SW480 (cell line): Measurements from ENCODE around the gene HBP1.
"Not testable (repeated sequence)": the region's sequence is repeated elsewhere in the genome, so short reads cannot be mapped to it uniquely, and the experiment has no call there.

Experiments
- DNase-seq: peaks from one replicate; pipeline ENCODE4 v3.0.0-alpha.2; 2016; ENCODE audit warnings: low spot score

Gene HBP1

DNA sequence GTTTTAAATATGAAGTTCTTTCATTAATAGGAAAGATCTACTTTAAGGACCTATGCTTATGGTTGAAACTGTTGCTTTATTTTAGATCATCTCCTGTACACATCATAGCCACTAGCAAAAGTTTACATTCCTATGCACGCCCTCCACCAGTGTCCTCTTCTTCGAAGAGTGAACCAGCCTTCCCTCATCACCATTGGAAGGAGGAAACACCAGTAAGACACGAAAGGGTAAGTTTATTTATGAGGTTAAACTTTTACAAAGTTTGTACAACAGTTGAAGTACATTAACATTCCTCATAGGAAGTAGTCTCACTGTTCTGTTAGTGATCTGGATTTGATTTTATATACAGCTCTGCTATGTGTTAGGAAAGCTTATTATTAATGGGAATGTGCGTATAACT lies 16.9 kb downstream of the HBP1 start:
- no peak for DNase-seq

- no peak for DNase-seq
These were observed 17.4 kb downstream of the HBP1 start for GRCh38 chr7:107186240-107186639.

DNA sequence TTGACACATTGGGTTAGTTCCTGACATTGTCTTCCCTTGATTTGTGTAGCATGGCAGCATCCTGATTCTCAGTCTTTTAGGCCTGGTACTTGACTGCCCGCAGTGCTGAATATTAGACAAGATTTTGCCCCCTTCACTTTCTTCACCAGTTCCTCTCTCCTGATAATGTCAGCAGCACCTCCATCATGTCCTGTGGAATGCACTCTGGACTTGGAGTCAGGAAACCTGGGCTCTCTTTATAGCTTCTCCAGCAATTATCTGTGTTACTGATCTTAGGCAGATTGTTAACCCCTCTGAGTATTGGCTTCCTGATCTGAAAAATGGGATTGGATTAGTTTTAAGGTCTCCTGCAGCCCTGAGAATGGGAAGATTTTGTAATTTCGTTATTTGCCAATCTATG lies 19.0 kb downstream of the HBP1 start:
- DNase-seq = no peak

GRCh38 chr7:107190090-107190489 lies 21.3 kb downstream of the HBP1 start:
- no peak for DNase-seq

DNA sequence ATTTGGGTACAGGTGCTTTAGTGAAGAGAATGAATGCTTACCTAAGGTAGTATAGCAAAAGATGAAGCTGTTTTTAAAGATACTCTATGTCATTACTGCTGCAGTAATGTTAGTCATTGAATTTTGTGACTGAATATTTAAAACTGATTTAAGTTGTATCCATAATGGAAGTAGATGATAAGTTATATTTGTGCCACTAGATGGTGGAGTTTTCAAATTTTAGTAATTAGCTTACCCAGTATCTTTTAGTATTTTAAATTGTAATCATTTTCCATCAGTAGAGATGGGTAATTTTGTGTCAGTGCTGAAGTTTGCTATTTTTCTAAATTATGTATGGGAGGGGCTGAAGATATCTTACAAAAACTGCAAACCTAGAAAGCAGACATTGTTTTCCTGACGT lies 25.2 kb downstream of the HBP1 start:
- no peak for DNase-seq

DNA sequence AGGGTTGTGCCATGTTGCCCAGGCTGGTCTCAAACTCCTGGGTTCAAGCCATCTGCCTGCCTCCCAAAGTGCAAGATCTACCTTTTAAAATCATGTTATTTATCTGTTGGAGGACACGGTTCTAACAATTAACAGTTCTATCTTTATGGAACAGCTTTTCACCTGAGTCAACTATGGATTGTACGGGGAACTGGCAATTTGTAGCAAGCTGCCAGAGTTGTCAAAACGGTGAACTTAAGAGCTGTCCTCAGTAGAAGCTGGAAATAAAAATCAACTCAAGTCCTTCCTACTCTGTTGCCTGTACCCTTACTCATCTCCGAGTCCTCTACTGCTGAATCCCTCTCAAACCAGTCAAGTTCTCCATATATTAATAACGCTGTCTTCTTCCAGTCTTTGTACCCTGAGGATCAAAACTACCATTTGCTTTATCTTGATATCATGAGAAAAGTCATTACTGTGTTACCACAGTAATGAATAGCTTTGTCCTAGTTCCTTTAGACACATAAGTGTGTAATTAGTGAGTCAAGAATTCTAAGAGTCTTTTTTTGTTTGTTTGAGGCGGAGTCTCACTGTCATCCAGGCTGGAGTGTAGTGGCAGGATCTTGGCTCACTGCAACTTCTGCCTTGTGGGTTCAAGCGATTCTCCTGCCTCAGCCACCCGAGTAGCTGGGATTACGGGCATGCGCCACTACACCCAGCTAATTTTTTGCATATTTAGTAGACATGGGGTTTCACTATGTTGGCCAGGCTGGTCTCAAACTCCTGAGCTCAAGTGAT lies 28.2 kb downstream of the HBP1 start:
- no peak for DNase-seq

GRCh38 chr7:107201795-107202450 lies 33.1 kb downstream of the HBP1 start:
- peak; percentile 64 for DNase-seq

- no peak for DNase-seq
These were observed 34.8 kb downstream of the HBP1 start for GRCh38 chr7:107203607-107204006.

- no peak for DNase-seq
These were observed 37.3 kb downstream of the HBP1 start for GRCh38 chr7:107206136-107206535.

DNA sequence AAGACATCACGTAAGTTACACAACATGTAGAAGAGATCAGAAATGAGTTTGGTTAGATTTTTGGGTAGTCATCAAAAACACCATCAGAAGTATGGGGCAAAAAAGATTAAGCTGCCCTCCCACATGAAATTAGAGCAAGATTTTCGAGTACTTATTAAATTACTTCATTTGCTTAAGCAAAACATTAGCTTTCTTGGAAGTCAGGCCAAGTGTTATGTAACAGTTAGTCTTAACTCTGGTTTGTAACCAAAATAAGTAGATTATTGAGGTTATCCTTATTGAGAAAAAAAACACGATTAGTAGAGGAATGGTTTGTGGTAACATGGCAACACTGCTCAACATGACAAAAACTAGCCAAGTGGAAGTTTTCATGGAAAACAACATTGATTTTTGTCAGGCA lies 37.9 kb downstream of the HBP1 start:
- DNase-seq = no peak

DNA sequence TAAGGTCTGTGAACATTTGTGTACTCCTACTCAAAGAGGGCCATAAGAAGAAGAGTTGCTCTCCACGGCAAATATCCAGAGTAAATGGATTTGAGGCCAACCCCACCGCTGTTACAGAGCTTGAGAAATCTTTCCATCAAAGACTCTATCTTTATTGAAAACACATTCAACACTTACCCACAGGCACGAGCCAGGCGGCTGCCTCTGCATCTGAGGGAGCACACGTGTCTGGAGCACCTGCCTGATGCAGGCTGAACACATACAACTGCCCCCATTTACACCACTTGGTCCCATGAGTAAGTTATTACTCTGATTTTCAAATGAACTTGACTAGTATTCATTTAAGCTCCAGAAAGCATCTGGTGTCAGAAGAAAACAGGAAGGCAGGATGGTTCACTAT lies 38.7 kb downstream of the HBP1 start:
- no peak for DNase-seq

DNA sequence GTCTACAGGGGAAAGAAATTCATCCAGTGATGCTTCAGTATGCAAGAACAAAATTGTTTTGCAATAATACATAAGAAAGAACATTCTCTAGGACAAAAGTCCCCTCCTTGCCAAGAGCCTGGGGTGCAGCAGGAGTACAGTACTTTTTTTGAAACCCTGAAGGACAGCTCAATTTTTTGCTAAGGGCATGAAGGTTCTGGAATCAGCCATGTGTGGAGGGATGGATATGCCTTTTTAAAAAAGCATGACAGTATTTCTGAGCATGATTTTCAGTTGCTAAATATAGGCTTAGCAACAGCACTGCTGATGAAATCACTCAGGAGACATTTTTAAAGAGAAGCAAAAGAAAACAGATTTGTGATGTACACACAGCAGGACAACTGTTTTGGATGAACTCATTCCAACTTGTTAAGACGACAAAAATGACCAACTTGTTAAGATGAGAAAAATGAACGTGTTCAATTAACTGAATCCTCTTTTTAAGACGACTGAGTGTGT lies 39.3 kb downstream of the HBP1 start:
- no peak for DNase-seq

DNA sequence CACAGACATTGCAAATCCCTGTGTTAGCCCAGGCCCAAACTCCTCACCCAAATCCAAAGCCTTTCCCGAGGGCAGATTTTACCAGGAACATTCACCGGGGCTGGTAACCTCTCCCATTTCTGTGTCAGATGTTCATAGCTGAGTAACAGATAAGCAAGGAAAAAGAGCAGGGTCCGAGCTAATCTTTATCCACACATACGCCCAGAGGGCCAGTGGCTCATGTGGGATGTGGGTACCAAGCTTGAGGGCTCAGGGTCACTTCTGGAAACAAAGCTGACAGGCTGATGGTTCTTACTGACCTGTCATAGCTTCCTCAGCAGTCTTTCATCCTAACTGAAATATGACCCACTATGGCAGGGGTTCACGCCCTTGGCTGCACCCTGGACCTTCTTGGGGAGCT lies 39.8 kb downstream of the HBP1 start:
- no peak for DNase-seq

GRCh38 chr7:107209565-107209964 lies 40.8 kb downstream of the HBP1 start:
- DNase-seq = no peak

GRCh38 chr7:107210400-107210799 lies 41.6 kb downstream of the HBP1 start:
- no peak for DNase-seq

GRCh38 chr7:107212725-107213124 lies 43.9 kb downstream of the HBP1 start:
- DNase-seq = no peak

DNA sequence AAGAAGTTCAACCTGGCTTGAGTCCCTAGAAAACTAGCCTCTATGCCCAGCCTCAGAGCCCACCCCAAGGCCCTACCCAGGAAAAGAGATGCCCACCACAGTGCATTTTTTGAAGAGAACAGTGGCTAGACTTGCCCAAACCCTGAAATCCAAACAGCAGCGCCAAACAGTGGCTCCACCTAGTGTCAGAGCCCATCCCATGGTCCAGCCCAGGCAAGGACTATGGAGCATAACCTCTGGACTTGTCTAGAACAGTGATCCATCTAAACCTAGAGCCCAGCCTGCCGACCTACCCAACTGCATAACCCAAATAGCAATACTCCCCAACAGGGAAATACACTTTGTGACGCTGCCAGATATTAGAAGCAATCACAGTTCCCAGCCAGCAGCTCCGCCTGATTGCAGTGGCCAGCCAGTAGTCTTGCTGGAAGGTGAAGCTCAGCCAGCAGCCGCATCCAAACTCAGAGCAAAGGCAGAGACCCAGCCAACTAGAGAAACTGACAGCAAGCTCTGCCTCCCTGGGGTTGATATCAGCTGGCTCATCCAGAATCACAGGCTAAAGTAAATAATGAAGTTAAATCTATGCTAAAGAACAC lies 44.5 kb downstream of the HBP1 start:
- no peak for DNase-seq

DNA sequence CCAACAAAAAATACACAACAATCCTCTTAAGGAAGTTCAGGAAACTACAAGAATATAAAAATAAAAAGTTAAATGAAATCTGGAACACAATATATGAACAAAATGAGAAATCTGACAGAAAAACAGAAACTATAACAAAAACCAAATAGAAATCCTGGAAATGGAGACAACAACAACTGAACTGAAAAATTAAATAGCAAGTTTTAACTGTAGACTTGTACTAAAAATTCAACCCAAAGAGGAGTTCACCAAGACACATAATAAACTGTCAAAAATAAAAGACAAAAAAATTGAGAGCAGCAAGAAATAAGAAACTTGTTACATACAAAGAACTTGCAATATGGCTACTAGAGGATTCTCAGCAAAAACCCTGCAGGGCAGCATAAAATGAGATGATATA lies 45.1 kb downstream of the HBP1 start:
- DNase-seq = no peak

DNA sequence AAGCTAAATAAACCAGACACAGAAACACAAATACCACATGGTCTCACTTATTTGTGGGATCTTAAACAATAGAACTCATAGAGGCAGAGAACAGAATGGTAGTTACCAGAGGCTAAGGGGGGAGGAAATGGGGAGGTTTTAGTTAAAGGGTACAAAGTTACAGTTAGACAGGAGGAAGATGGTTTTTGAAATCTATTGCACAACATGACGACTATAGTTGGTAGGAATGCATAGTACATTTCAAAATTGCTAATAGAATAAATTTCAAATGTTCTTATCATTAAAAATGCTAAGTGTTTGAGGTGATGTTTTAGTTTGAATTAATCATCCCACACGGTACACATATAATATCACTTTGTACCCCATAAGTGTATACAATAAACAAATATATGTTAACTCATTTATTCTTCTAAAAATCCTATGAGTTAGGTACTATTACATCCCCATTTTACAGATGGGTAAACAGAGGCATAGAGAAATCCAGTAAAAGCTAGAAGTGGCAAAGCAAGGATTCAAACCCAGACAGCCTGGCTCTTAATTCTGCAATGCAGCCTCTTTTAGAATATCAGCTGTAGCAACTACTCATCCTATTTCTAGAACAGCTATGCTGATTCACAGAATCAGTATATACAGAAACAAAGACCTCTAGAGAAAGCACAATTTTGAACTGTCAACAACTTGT lies 50.9 kb downstream of the HBP1 start:
- no peak for DNase-seq

GRCh38 chr7:107220356-107220755 lies 51.6 kb downstream of the HBP1 start:
- DNase-seq = no peak

DNA sequence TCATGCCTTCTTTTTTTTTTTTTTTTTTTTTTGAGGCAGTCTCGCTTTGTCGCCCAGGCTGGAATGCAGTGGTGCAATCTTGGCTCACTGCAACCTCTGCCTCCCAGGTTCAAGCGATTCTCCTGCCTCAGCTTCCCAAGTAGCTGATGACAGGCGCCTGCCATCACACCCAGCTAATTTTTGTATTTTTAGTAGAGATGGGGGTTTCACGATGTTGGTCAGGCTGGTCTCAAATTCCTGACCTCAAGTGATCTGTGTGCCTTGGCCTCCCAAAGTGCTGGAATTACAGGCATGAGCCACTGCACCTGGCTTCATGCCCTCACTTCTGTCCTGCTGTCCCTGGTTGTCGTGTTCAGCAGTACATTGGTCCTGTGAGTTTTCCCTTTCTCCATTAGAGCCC lies 52.0 kb downstream of the HBP1 start:
- DNase-seq = not testable (repeated sequence)

DNA sequence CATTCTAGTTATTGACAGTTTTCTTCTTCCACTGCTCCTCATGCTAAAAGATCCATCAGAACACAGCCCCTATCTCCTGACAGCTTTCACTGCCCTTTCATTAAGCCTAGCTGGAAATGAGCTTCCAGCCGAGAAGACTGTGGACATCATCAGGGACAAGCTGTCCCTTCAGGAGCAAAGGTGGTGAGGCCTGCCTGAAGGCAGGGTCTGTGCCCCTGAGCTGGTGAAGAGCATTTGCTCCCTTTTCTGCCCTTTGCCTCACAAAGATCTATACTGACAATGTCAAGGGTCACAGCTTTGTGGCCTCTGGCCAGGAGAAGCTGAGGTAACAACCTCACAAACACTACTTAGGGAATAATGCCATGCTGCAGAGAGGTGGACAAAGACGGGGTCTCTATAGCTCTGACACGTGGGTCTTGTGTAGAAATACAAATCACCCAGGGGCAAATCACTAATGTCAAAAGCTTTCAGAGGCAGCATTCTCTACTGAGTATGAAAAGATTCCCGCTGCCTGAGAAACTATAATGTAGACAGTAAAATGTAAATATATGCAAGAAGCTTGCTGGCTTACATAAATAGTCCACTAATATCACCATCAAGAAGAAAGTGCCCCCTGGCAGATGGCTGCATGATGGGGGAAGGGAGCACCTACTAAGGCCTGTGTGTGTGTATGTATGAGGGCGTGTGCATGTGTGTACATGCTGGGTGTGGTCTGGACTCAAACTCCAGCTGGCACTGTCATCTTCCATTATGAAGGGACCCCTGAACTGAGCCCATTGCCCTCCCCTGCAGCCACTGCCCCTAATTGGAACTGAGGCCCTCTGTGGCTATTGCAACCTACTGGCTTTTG lies 55.8 kb downstream of the HBP1 start:
- DNase-seq = no peak
